Brain pericyte (primary cell): ENCODE data around the gene RAB3GAP1.
"Not testable (repeated sequence)": the region's sequence is repeated elsewhere in the genome, so short reads cannot be mapped to it uniquely, and the experiment has no call there.

Source experiments
- DNase-seq: peaks from one replicate; pipeline ENCODE4 v3.0.0-alpha.2; 2012; ENCODE audit warnings: low read depth, low spot score

Gene RAB3GAP1

GRCh38 chr2:135105513-135106316 lies 53.6 kb downstream of the RAB3GAP1 start:
- DNase-seq = not testable (repeated sequence)

- DNase-seq = no peak
Measured at GRCh38 chr2:135113322-135113721, 61.2 kb downstream of the RAB3GAP1 start.

- no peak for DNase-seq
Measured at GRCh38 chr2:135119582-135119981, 67.5 kb downstream of the RAB3GAP1 start.

GRCh38 chr2:135121016-135121657 lies 69.0 kb downstream of the RAB3GAP1 start:
- DNase-seq = no peak

GRCh38 chr2:135121658-135122039 lies 69.6 kb downstream of the RAB3GAP1 start:
- not testable (repeated sequence) for DNase-seq

GRCh38 chr2:135124924-135125886 lies 73.1 kb downstream of the RAB3GAP1 start:
- no peak for DNase-seq

- DNase-seq = no peak
Measured at GRCh38 chr2:135125940-135126339, 73.8 kb downstream of the RAB3GAP1 start.

GRCh38 chr2:135130751-135131150 lies 78.7 kb downstream of the RAB3GAP1 start:
- DNase-seq = no peak

- no peak for DNase-seq
Measured at GRCh38 chr2:135132314-135132713, 80.2 kb downstream of the RAB3GAP1 start.

GRCh38 chr2:135140606-135141005 lies 88.5 kb downstream of the RAB3GAP1 start:
- DNase-seq = no peak

GRCh38 chr2:135142323-135142722 lies 90.2 kb downstream of the RAB3GAP1 start:
- DNase-seq = no peak

- no peak for DNase-seq
Measured at GRCh38 chr2:135144343-135144742, 92.3 kb downstream of the RAB3GAP1 start.

- DNase-seq = no peak
Measured at GRCh38 chr2:135149251-135149650, 97.2 kb downstream of the RAB3GAP1 start.

GRCh38 chr2:135150725-135151124 lies 98.6 kb downstream of the RAB3GAP1 start:
- DNase-seq = no peak

- DNase-seq = no peak
Measured at GRCh38 chr2:135151615-135152014, 99.5 kb downstream of the RAB3GAP1 start.

- no peak for DNase-seq
Measured at GRCh38 chr2:135152361-135152760, 100.3 kb downstream of the RAB3GAP1 start.

GRCh38 chr2:135154962-135155361 lies 102.9 kb downstream of the RAB3GAP1 start:
- no peak for DNase-seq

- no peak for DNase-seq
Measured at GRCh38 chr2:135157856-135158255, 105.8 kb downstream of the RAB3GAP1 start.

GRCh38 chr2:135159191-135159590 lies 107.1 kb downstream of the RAB3GAP1 start:
- no peak for DNase-seq

- DNase-seq = no peak
Measured at GRCh38 chr2:135162377-135162776, 110.3 kb downstream of the RAB3GAP1 start.

- no peak for DNase-seq
Measured at GRCh38 chr2:135162786-135163185, 110.7 kb downstream of the RAB3GAP1 start.

- no peak for DNase-seq
Measured at GRCh38 chr2:135163306-135163705, 111.2 kb downstream of the RAB3GAP1 start.
